ENCODE results near the gene CDH26. TPM values are rescaled to one million over a fixed set of nuclear protein-coding genes. Genes with fewer than 3 reads are reported as not detected.

Gene CDH26
- total and polyA plus RNA-seq, 2 donors (not counting 3 experiments of a cell fraction or from before 2014, with no cell fraction given), result 0.01 TPM; not detected in 1

GRCh38 chr20:60035486-60035885 is 77.3 kb downstream of the CDH26 start:
- intact Hi-C loops (cut with micrococcal nuclease) (no loop called here), dilution Hi-C loops (cut with MboI; ENCODE audit: extremely low pct_ligation_motif_present, low sequenced_read_pairs) (no loop called here)
- Histone ChIP-seq H3K27me3 (ENCODE audit: control insufficient read depth in 2 of 2, insufficient read depth in 2 of 2, low read length in 2 of 2) (no peaks in the 10 kb centered on the region), H3K27ac (ENCODE audit: insufficient read depth, low read depth, low read length) (no peak overlapping the region), H3K36me3 (ENCODE audit: control insufficient read depth in 2 of 2, extremely low read depth in 1 of 2, insufficient read depth in 2 of 2, low read length in 2 of 2) (no peaks in the 10 kb centered on the region), H4K20me1 (replicated peaks; ENCODE audit: control insufficient read depth, extremely low read depth, insufficient read depth, low read length) (no peaks in the 10 kb centered on the region), H3K9me1 (replicated peaks; ENCODE audit: control insufficient read depth, extremely low read depth, insufficient read depth, low read length) (no peaks in the 10 kb centered on the region), H3K9me3 (replicated peaks; ENCODE audit: control insufficient read depth, insufficient read depth, low read length) (no peaks in the 10 kb centered on the region), H3K4me3 (replicated peaks in 1 of 3; ENCODE audit: insufficient read depth in 1 of 3, low read depth in 1 of 3, low read length in 3 of 3) (no peak overlapping the region), H3K79me2 (ENCODE audit: control insufficient read depth, insufficient read depth, low read length) (no peaks in the 10 kb centered on the region), H3K9ac (replicated peaks; ENCODE audit: extremely low read depth, insufficient read depth, low read length) (no peak overlapping the region), H3K4me1 (ENCODE audit: control insufficient read depth, extremely low read depth, insufficient read depth, low read length) (no peaks in the 10 kb centered on the region), H3K4me2 (ENCODE audit: insufficient read depth, low read length) (no peak overlapping the region), H2AFZ (ENCODE audit: low read depth, low read length) (no peak overlapping the region)
- DNase-seq (ENCODE audit: low read depth, low spot score) (no peak), FAIRE-seq (no peak)
- ChIA-PET CTCF (no interaction called here), POLR2A (no interaction called here)
- BruUV-seq (replicated peaks), result no TSS peak
- no peak for TF ChIP-seq GATA2 (IDR thresholded peaks at IDR 0.05; ENCODE audit: insufficient read depth, insufficient read length, low read depth, low read length)
- TF ChIP-seq MAX (IDR thresholded peaks at IDR 0.05; ENCODE audit: insufficient read depth, insufficient read length), result no peak
- no peak for TF ChIP-seq CTCF (IDR thresholded peaks at IDR 0.05; ENCODE audit: extremely low read depth in 1 of 2, insufficient read depth in 1 of 2, low read depth in 1 of 2, low read length in 2 of 2)
- TF ChIP-seq MYC (IDR thresholded peaks at IDR 0.05; ENCODE audit: low read depth, low read length), result no peak
- TF ChIP-seq EZH2 (IDR thresholded peaks at IDR 0.05; ENCODE audit: borderline replicate concordance, low read depth, low read length, severe bottlenecking), result no peak
- no peak for TF ChIP-seq POLR2AphosphoS5 (IDR thresholded peaks at IDR 0.05; ENCODE audit: insufficient read depth, low read depth, low read length)
- no peak for TF ChIP-seq JUN (IDR thresholded peaks at IDR 0.05; ENCODE audit: borderline replicate concordance, insufficient read depth, insufficient read length, low read depth)
- no peak for TF ChIP-seq POLR2A (IDR thresholded peaks at IDR 0.05; ENCODE audit: low read depth, low read length)
- TF ChIP-seq FOS (IDR thresholded peaks at IDR 0.05; ENCODE audit: borderline replicate concordance, insufficient read depth, low read length), result no peak

All from endothelial cell of umbilical vein (primary cell).